Prostate gland (tissue), 1 donor: ENCODE results near the gene CT45A1.

ENCODE experiments used
- POLR2A ChIP-seq: fragments of 450-650 bp; IDR thresholded peaks from one replicate; pipeline ENCODE4 v1.6.1; 2016; ENCODE audit warnings: antibody characterized with exemption, mild to moderate bottlenecking
- POLR2AphosphoS5 ChIP-seq: sonication (generic); formaldehyde crosslinking; IDR thresholded peaks from one replicate; pipeline ENCODE4 v1.6.1; 2017; ENCODE audit warnings: antibody characterized with exemption

DNA sequence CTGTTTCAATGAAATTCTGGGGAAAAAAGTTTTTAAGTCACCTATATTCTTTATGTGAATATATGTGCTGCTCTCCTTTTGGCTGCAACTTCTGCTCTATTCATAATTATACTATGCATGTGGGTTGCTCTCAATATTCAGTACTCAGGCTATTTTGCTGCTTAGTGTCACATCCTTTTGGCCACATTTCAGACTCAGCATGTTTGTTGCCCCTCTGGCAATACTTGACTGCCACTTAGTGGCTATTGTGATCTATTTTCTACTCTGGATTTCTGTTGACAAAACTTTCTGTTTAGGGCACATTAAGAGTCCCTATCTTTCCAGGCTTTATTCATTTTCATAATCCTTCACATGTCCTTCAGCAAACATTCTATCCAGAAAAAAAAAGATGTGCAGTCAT lies 15.8 kb upstream of the CT45A1 start:
- no peak for TF ChIP-seq POLR2AphosphoS5
- TF ChIP-seq POLR2A = no peak
